Liver (tissue), 9 donors: Measurements from ENCODE around the gene DHCR7. TPM values are rescaled to one million over a fixed set of nuclear protein-coding genes. Genes with fewer than 3 reads are reported as not detected.
A peak's percentile ranks its signal among the peaks of the same experiment; 100 is the strongest.

ENCODE experiments used
- DNase-seq: peaks from one replicate; pipeline ENCODE4 v3.0.0-alpha.2; 2017; ENCODE audit warnings: low spot score
- H3K27ac ChIP-seq, 2 donors: one replicate each; pipeline ENCODE4 v1.7.0; 2013; ENCODE audit warnings: inconsistent platforms in 2 of 2, low read length in 2 of 2, control low read depth in 1 of 2, low read depth in 1 of 2, mild to moderate bottlenecking in 1 of 2
- H3K27me3 ChIP-seq, 4 donors: one replicate each; pipeline versions ENCODE4 v1.6.1 to v1.7.0; 2013; ENCODE audit warnings: low read length in 3 of 4, inconsistent platforms in 1 of 4, mild to moderate bottlenecking in 1 of 4, moderate library complexity in 1 of 4; ENCODE audit not compliant: control insufficient read depth in 4 of 4, insufficient read depth in 4 of 4
- H3K36me3 ChIP-seq, 4 donors: one replicate each; pipeline versions ENCODE4 v1.6.1 to v1.7.0; 2013; ENCODE audit warnings: low read length in 3 of 4, mild to moderate bottlenecking in 3 of 4, low read depth in 1 of 4, moderate library complexity in 1 of 4; ENCODE audit not compliant: control insufficient read depth in 4 of 4, insufficient read depth in 3 of 4
- H3K4me1 ChIP-seq, 4 donors: one replicate each; pipeline versions ENCODE4 v1.6.1 to v1.7.0; 2013; ENCODE audit warnings: low read length in 3 of 4, mild to moderate bottlenecking in 3 of 4, moderate library complexity in 1 of 4; ENCODE audit not compliant: control insufficient read depth in 4 of 4, insufficient read depth in 4 of 4
- H3K4me3 ChIP-seq, 3 donors: one replicate each; pipeline versions ENCODE4 v1.6.1 to v1.7.0; 2013; ENCODE audit warnings: low read length in 3 of 3, control low read depth in 1 of 3, low read depth in 1 of 3, mild to moderate bottlenecking in 1 of 3
- H3K9ac ChIP-seq, 2 donors: one replicate each; pipeline ENCODE4 v1.7.0; 2013; ENCODE audit warnings: low read length in 2 of 2, mild to moderate bottlenecking in 2 of 2, moderate library complexity in 2 of 2, control low read depth in 1 of 2, low read depth in 1 of 2
- H3K9me3 ChIP-seq, 4 donors: one replicate each; pipeline versions ENCODE4 v1.6.1 to v1.7.0; 2013; ENCODE audit warnings: low read length in 3 of 4; ENCODE audit not compliant: control insufficient read depth in 4 of 4
- CTCF ChIP-seq: fragments of 150-350 bp; IDR thresholded peaks from 2 replicates; pipeline ENCODE4 v1.5.1; 2017; ENCODE audit warnings: improper control_type of control experiment, low read depth, low read length; ENCODE audit not compliant: missing input control
- EGR1 ChIP-seq, 2 donors: IDR thresholded peaks; 2 replicates each; pipeline ENCODE4 v1.6.1; 2016 to 2018; ENCODE audit warnings: antibody characterized with exemption in 2 of 2, low read depth in 2 of 2
- FOXA1 ChIP-seq: IDR thresholded peaks from 2 replicates; pipeline ENCODE4 v1.6.1; 2016; ENCODE audit warnings: antibody characterized with exemption
- FOXA2 ChIP-seq: IDR thresholded peaks from 2 replicates; pipeline ENCODE4 v1.6.1; 2016; ENCODE audit warnings: antibody characterized with exemption
- GABPA ChIP-seq, 2 donors: IDR thresholded peaks in 1 of 2; conservative IDR thresholded peaks in 1 of 2; 2 replicates each; pipeline ENCODE4 v1.6.1; 2016; ENCODE audit warnings: antibody characterized with exemption in 2 of 2, mild to moderate bottlenecking in 1 of 2, moderate library complexity in 1 of 2
- HNF4A ChIP-seq, 2 donors: conservative IDR thresholded peaks; 2 replicates each; pipeline ENCODE4 v1.6.1; 2016; ENCODE audit warnings: antibody characterized with exemption in 2 of 2, mild to moderate bottlenecking in 2 of 2
- HNF4G ChIP-seq: IDR thresholded peaks from 2 replicates; pipeline ENCODE4 v1.6.1; 2016; ENCODE audit warnings: antibody characterized with exemption
- JUND ChIP-seq, 2 donors: IDR thresholded peaks; 2 replicates each; pipeline ENCODE4 v1.6.1; 2016; ENCODE audit warnings: antibody characterized with exemption in 2 of 2
- NR2F2 ChIP-seq: IDR thresholded peaks from 2 replicates; pipeline ENCODE4 v1.6.1; 2016; ENCODE audit warnings: antibody characterized with exemption
- RAD21 ChIP-seq, 2 donors: IDR thresholded peaks; 2 replicates each; pipeline ENCODE4 v1.6.1; 2016; ENCODE audit warnings: antibody characterized with exemption in 2 of 2, mild to moderate bottlenecking in 2 of 2
- RXRA ChIP-seq, 2 donors: IDR thresholded peaks; 2 replicates each; pipeline ENCODE4 v1.6.1; 2017 to 2018; ENCODE audit warnings: antibody characterized with exemption in 2 of 2, mild to moderate bottlenecking in 1 of 2
- SP1 ChIP-seq: IDR thresholded peaks from 2 replicates; pipeline ENCODE4 v1.6.1; 2018; ENCODE audit warnings: antibody characterized with exemption, mild to moderate bottlenecking
- TAF1 ChIP-seq: conservative IDR thresholded peaks from 2 replicates; pipeline ENCODE4 v1.6.1; 2016; ENCODE audit warnings: antibody characterized with exemption, mild to moderate bottlenecking
- YY1 ChIP-seq: IDR thresholded peaks from 2 replicates; pipeline ENCODE4 v1.6.1; 2016; ENCODE audit warnings: antibody characterized with exemption, mild to moderate bottlenecking
- WGBS: extraction: QIAGEN DNeasy Blood & Tissue Kit; methylation state at CpG from one replicate; pipeline ENCODE4 v1.1.7; 2013; 5-methylcytosine and 5-hydroxymethylcytosine counted together
- polyA plus RNA-seq, 2 donors: library from polyadenylated mRNA; stranded (reverse) in 1 of 2; unstranded in 1 of 2; fragments of 200-250 nt in 1 of 2; fragments of >200 nt in 1 of 2; fragmentation: Nextera tagmentation in 1 of 2; extraction: Ambion mirVana in 1 of 2; gene quantifications; one replicate each; pipeline versions ENCODE4 v1.2.1 to v1.2.3, GENCODE V29; 2013 to 2015
- total RNA-seq, 2 donors: library from RNA; depleted of rRNA; stranded (reverse); fragments of >200 nt; gene quantifications; one replicate each; pipeline ENCODE4 v1.2.3, GENCODE V29; 2014
- TF ChIP-seq, protein P1 (sequence below): IDR thresholded peaks from 2 replicates; pipeline ENCODE4 v1.6.1; 2016; ENCODE audit warnings: antibody characterized with exemption
- TF ChIP-seq, protein P2 (sequence below): IDR thresholded peaks from 2 replicates; pipeline ENCODE4 v1.6.1; 2016; ENCODE audit warnings: antibody characterized with exemption, mild to moderate bottlenecking
- TF ChIP-seq, protein P3 (sequence below): IDR thresholded peaks from 2 replicates; pipeline ENCODE4 v1.6.1; 2016; ENCODE audit warnings: antibody characterized with exemption
- TF ChIP-seq, protein P4 (sequence below): IDR thresholded peaks from 2 replicates; pipeline ENCODE4 v1.6.1; 2016; ENCODE audit warnings: antibody characterized with exemption
- donor health status: healthy.
- donor health status: healthy.
- donor health status: healthy.
- donor health status: healthy.
- donor health status: healthy.

DHCR7 gene
- total and polyA plus RNA-seq, 4 donors: 56.9 to 224 (median 172) TPM

- DNase-seq: no peak
- peaks cover 5 to 45% (median 26%) of the 10 kb centered on the region in 4 donors for H3K4me1 ChIP-seq
- H3K27ac ChIP-seq: peak overlapping the region; percentile 97
- H3K9me3 ChIP-seq: no peaks in the 10 kb centered on the region
- 2% methylated on average over 31 of the region's 31 CpGs for WGBS
- H3K4me3 ChIP-seq: peak overlapping the region; percentile 78 to 88 (median 80)
- H3K9ac ChIP-seq: peak overlapping the region; percentile 82 to 92
- H3K27me3 ChIP-seq: no peaks in the 10 kb centered on the region
- peaks cover 4 to 25% (median 19%) of the 10 kb centered on the region in 4 donors for H3K36me3 ChIP-seq
- TF ChIP-seq FOXA1 (no peak), YY1 (no peak), HNF4A (conservative IDR thresholded peaks at IDR 0.05) (no peak), RXRA (IDR thresholded peaks at IDR 0.05) (no peak), FOXA2 (no peak), TAF1 (no peak), HNF4G (no peak), GABPA (IDR thresholded peaks at IDR 0.05 in 1 of 2, conservative IDR thresholded peaks at IDR 0.05 in 1 of 2) (no peak), JUND (IDR thresholded peaks at IDR 0.05) (no peak), RAD21 (IDR thresholded peaks at IDR 0.05) (no peak), SP1 (no peak), EGR1 (IDR thresholded peaks at IDR 0.05; ENCODE audit: low read depth in 2 of 2) (no peak), NR2F2 (no peak), CTCF (no peak)
- TF ChIP-seq, protein P1, sequence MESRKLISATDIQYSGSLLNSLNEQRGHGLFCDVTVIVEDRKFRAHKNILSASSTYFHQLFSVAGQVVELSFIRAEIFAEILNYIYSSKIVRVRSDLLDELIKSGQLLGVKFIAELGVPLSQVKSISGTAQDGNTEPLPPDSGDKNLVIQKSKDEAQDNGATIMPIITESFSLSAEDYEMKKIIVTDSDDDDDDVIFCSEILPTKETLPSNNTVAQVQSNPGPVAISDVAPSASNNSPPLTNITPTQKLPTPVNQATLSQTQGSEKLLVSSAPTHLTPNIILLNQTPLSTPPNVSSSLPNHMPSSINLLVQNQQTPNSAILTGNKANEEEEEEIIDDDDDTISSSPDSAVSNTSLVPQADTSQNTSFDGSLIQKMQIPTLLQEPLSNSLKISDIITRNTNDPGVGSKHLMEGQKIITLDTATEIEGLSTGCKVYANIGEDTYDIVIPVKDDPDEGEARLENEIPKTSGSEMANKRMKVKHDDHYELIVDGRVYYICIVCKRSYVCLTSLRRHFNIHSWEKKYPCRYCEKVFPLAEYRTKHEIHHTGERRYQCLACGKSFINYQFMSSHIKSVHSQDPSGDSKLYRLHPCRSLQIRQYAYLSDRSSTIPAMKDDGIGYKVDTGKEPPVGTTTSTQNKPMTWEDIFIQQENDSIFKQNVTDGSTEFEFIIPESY: no peak
- TF ChIP-seq, protein P2, sequence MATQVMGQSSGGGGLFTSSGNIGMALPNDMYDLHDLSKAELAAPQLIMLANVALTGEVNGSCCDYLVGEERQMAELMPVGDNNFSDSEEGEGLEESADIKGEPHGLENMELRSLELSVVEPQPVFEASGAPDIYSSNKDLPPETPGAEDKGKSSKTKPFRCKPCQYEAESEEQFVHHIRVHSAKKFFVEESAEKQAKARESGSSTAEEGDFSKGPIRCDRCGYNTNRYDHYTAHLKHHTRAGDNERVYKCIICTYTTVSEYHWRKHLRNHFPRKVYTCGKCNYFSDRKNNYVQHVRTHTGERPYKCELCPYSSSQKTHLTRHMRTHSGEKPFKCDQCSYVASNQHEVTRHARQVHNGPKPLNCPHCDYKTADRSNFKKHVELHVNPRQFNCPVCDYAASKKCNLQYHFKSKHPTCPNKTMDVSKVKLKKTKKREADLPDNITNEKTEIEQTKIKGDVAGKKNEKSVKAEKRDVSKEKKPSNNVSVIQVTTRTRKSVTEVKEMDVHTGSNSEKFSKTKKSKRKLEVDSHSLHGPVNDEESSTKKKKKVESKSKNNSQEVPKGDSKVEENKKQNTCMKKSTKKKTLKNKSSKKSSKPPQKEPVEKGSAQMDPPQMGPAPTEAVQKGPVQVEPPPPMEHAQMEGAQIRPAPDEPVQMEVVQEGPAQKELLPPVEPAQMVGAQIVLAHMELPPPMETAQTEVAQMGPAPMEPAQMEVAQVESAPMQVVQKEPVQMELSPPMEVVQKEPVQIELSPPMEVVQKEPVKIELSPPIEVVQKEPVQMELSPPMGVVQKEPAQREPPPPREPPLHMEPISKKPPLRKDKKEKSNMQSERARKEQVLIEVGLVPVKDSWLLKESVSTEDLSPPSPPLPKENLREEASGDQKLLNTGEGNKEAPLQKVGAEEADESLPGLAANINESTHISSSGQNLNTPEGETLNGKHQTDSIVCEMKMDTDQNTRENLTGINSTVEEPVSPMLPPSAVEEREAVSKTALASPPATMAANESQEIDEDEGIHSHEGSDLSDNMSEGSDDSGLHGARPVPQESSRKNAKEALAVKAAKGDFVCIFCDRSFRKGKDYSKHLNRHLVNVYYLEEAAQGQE: no peak
- TF ChIP-seq, protein P3, sequence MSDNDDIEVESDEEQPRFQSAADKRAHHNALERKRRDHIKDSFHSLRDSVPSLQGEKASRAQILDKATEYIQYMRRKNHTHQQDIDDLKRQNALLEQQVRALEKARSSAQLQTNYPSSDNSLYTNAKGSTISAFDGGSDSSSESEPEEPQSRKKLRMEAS: no peak
- TF ChIP-seq, protein P4, sequence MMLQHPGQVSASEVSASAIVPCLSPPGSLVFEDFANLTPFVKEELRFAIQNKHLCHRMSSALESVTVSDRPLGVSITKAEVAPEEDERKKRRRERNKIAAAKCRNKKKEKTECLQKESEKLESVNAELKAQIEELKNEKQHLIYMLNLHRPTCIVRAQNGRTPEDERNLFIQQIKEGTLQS: no peak
Observed at GRCh38 chr11:71447791-71448256, 369 bp downstream of the DHCR7 start.
